ENCODE measurements around the gene ERC1. TPM values are rescaled to one million over a fixed set of nuclear protein-coding genes. Genes with fewer than 3 reads are reported as not detected.

ERC1 gene
- total RNA-seq, 1 donor from 2014 or later = 56.5 TPM

- no peak overlapping the region for H3K27ac ChIP-seq
- H3K4me3 ChIP-seq = no peak overlapping the region
- no peaks in the 10 kb centered on the region for H3K27me3 ChIP-seq
- no peak for TF ChIP-seq POLR2A (IDR thresholded peaks at IDR 0.05)
- no peak for TF ChIP-seq POLR2AphosphoS5 (IDR thresholded peaks at IDR 0.05; ENCODE audit: insufficient read depth in 1 of 2, low read depth in 1 of 2)
- no peak for TF ChIP-seq CTCF (IDR thresholded peaks at IDR 0.05)
- H3K36me3 ChIP-seq = no peaks in the 10 kb centered on the region
- no peaks in the 10 kb centered on the region for H3K9me3 ChIP-seq
- intact Hi-C loops (cut with DNase I) = no loop called here
- no peak for DNase-seq (ENCODE audit: extremely low spot score in 2 of 2)
- H3K4me1 ChIP-seq = no peaks in the 10 kb centered on the region
These were observed 445.0 kb downstream of the ERC1 start for GRCh38 chr12:1436015-1436414.

- no peaks in the 10 kb centered on the region for H3K9me3 ChIP-seq
- H3K27ac ChIP-seq = no peak overlapping the region
- no peak for DNase-seq (ENCODE audit: extremely low spot score in 2 of 2)
- no peak for TF ChIP-seq CTCF (IDR thresholded peaks at IDR 0.05)
- no peak for TF ChIP-seq POLR2AphosphoS5 (IDR thresholded peaks at IDR 0.05; ENCODE audit: insufficient read depth in 1 of 2, low read depth in 1 of 2)
- no peak for TF ChIP-seq POLR2A (IDR thresholded peaks at IDR 0.05)
- no peaks in the 10 kb centered on the region for H3K27me3 ChIP-seq
- no peaks in the 10 kb centered on the region for H3K36me3 ChIP-seq
- H3K4me1 ChIP-seq = no peaks in the 10 kb centered on the region
- H3K4me3 ChIP-seq = no peak overlapping the region
- intact Hi-C loops (cut with DNase I) = no loop called here
These were observed 446.0 kb downstream of the ERC1 start for GRCh38 chr12:1436981-1437380.

GRCh38 chr12:1439201-1439600 is 448.2 kb downstream of the ERC1 start:
- H3K27me3 ChIP-seq = no peaks in the 10 kb centered on the region
- no peak overlapping the region for H3K4me3 ChIP-seq
- no peaks in the 10 kb centered on the region for H3K36me3 ChIP-seq
- H3K9me3 ChIP-seq = no peaks in the 10 kb centered on the region
- intact Hi-C loops (cut with DNase I) = no loop called here
- no peak for TF ChIP-seq POLR2A (IDR thresholded peaks at IDR 0.05)
- TF ChIP-seq CTCF (IDR thresholded peaks at IDR 0.05) = no peak
- TF ChIP-seq POLR2AphosphoS5 (IDR thresholded peaks at IDR 0.05; ENCODE audit: insufficient read depth in 1 of 2, low read depth in 1 of 2) = no peak
- no peak for DNase-seq (ENCODE audit: extremely low spot score in 2 of 2)
- H3K27ac ChIP-seq = no peak overlapping the region
- H3K4me1 ChIP-seq = no peaks in the 10 kb centered on the region

- intact Hi-C loops (cut with DNase I) = no loop called here
- Histone ChIP-seq H3K9me3 (no peaks in the 10 kb centered on the region), H3K27ac (no peak overlapping the region), H3K36me3 (no peaks in the 10 kb centered on the region), H3K4me1 (no peaks in the 10 kb centered on the region), H3K27me3 (no peaks in the 10 kb centered on the region), H3K4me3 (no peak overlapping the region)
- TF ChIP-seq CTCF (IDR thresholded peaks at IDR 0.05) (no peak), POLR2A (IDR thresholded peaks at IDR 0.05) (no peak), POLR2AphosphoS5 (IDR thresholded peaks at IDR 0.05; ENCODE audit: insufficient read depth in 1 of 2, low read depth in 1 of 2) (no peak)
- DNase-seq (ENCODE audit: extremely low spot score in 2 of 2) = no peak
These were observed 448.7 kb downstream of the ERC1 start for GRCh38 chr12:1439687-1440086.

GRCh38 chr12:1443421-1444141 is 452.6 kb downstream of the ERC1 start:
- no peaks in the 10 kb centered on the region for H3K9me3 ChIP-seq
- DNase-seq (ENCODE audit: extremely low spot score in 2 of 2) = no peak
- no peak overlapping the region for H3K4me3 ChIP-seq

More at GRCh38 chr12:1443421-1444141, 452.6 kb downstream of the ERC1 start:
- H3K27ac ChIP-seq = no peak overlapping the region
- intact Hi-C loops (cut with DNase I) = no loop called here
- TF ChIP-seq CTCF (IDR thresholded peaks at IDR 0.05) = no peak
- TF ChIP-seq POLR2A (IDR thresholded peaks at IDR 0.05) = no peak
- TF ChIP-seq POLR2AphosphoS5 (IDR thresholded peaks at IDR 0.05; ENCODE audit: insufficient read depth in 1 of 2, low read depth in 1 of 2) = no peak
- H3K36me3 ChIP-seq = no peaks in the 10 kb centered on the region
- no peaks in the 10 kb centered on the region for H3K4me1 ChIP-seq
- H3K27me3 ChIP-seq = no peaks in the 10 kb centered on the region

Data from vagina (tissue), 2 donors.